Stromal cell of bone marrow (primary cell): Measurements from ENCODE around the gene SPDYE6.
"Not testable (repeated sequence)": the region's sequence is repeated elsewhere in the genome, so short reads cannot be mapped to it uniquely, and the experiment has no call there.

Experiments
- DNase-seq: peaks from one replicate; pipeline ENCODE4 v3.0.0-alpha.2; 2012; ENCODE audit warnings: low read depth

SPDYE6 gene, protein sequence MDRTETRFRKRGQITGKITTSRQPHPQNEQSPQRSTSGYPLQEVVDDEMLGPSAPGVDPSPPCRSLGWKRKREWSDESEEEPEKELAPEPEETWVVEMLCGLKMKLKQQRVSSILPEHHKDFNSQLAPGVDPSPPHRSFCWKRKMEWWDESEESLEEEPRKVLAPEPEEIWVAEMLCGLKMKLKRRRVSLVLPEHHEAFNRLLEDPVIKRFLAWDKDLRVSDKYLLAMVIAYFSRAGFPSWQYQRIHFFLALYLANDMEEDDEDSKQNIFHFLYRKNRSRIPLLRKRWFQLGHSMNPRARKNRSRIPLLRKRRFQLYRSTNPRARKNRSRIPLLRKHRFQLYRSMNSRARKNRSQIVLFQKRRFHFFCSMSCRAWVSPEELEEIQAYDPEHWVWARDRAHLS

DNA sequence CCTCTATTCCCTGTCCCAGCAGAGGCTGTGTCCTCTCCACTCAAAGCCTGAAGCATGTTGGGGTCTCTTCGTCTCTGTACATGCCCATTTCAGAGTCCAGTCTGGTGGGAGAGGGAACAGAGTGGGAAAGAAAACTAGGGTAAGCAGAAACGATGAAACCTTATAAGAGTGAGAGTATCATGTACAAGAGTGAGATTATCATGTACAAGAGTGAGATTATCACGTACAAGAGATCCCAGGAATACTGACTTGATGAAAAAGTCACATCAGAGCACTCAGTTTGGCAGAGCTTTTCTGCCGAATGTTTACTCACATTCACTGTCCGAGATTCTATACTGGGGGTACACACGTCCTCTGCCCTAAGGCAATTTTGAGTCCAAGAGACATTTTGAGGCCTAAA lies at the start of gene SPDYE6:
Gene SPDYE6 (minus strand): TSS at position 101 of the 400 bp plus-strand sequence. CDS start 421 bp downstream, outside the sequence.
- not testable (repeated sequence) for DNase-seq

DNA sequence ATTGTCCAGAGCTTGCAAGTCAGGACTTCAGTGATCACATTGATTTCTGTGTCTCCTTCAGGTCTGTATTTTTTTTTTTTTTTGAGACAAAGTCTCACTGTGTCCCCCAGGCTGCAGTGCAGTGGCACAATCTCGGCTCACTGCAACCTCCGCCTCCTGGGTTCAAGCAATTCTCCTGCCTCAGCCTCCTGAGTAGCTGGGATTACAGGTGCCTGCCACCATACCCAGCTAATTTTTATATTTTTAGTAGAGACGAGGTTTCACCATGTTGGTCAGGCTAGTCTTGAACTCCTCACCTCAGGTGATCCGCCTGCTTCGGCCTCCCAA lies 48.6 kb upstream of the SPDYE6 start:
- not testable (repeated sequence) for DNase-seq

DNA sequence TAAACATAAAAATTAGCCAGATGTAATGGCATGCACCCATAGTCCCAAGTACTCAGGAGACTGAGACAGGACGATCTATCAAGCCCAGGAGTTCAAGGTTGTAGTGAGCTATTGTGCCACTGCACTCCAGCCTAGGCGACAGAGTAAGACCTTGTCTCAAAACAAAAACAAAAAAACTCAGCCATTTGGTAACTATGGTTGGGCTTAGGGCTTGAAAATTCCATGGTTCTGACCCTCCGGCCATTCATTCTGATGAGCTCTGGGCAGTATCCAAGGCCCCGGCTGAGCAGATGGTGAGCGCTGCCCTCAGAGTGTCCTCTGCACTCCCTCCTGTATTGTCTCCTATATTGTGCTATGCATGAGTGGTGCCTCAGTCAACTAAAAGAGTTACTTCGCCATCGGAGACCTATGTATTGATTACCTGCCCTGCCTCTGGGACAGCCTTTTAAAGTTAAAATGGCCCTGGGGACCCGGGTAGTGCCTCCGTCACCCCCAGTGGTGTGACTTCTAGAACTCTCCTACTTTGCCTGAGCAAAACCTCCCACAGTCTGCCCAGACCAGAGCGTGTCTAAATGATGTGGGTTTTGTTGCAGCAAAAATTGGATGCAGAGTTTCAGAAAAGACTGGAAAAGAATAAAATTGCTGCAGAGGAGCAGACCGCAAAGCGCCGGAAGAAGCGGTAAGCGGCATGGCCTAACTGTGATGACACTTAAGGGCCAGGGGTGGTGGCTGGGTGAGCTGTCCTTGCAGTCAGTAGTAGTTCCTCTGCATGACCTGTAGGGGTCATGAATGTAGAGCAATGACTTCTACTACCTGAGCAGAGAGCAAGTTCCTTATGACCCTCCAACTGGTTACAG lies 48.0 kb upstream of the SPDYE6 start:
- peak; percentile 19 for DNase-seq

DNA sequence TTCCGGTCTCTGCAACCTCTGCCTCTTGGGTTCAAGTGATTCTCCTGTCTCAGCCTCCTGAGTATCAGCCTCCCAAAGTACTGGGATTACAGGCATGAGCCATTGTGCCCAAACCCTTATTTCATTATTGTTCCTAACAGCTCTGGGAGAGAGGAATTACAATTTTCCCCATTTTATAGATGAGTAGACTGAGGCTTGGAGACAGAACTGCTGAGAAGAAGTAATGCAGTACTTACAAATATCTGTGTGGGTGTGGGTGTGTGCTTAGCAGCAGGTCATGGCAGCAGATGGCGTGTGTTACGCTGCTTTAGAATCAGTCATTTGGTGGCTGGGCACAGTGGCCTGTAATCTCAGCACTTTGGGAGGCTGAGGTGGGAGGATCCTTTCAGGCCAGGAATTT lies 47.3 kb upstream of the SPDYE6 start:
- DNase-seq: no peak

DNA sequence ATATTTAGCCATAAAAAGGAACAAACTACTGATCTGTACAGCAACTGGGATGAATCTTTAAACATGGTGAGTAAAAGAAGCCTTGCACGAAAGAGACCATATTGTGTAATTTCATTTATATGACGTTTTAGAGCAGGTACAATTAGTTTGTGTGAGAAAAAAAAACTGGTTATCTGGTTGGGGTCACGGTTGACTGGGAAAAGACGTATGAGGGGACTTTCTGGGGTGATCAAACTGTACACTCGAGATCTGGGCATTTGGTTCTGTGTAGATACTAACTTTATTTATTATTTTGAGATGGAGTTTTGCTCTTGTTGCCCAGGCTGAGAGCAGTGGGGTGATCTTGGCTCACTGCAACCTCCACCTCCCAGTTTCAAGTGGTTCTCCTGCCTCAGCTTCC lies 44.1 kb upstream of the SPDYE6 start:
- DNase-seq: no peak

DNA sequence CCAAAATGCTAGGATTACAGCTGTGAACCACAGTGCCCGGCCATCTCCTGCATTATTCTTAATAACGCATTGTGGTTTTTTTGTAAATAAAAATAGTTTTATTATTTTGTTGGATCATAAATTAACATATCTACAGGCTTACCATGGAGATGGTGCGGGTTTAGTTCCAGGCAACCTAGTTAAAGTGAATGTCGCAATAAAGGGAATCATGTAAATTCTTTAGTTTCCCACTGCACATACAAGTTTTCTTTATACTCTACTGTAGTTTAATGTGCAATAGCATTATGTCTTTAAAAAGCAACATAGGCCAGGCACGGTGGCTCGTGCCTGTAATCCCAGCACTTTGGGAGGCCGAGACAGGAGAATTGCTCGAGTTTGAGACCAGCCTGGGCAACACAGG lies 42.3 kb upstream of the SPDYE6 start:
- DNase-seq: no peak

DNA sequence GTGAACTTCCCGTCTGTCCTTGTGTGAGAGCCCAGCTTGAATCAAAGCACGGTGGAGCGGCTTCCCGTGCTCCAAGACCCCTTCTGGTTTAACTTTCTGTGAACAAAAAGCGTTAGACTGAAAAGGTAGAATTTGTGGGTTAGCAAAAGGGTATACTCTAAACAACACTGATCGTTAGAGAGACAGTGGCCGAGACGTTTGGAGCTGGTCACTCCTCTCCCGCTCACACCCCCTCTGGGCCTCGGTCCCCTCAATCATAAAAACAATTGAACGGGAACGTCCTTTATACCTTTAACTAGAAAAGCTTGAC lies 40.4 kb upstream of the SPDYE6 start:
- no peak for DNase-seq

DNA sequence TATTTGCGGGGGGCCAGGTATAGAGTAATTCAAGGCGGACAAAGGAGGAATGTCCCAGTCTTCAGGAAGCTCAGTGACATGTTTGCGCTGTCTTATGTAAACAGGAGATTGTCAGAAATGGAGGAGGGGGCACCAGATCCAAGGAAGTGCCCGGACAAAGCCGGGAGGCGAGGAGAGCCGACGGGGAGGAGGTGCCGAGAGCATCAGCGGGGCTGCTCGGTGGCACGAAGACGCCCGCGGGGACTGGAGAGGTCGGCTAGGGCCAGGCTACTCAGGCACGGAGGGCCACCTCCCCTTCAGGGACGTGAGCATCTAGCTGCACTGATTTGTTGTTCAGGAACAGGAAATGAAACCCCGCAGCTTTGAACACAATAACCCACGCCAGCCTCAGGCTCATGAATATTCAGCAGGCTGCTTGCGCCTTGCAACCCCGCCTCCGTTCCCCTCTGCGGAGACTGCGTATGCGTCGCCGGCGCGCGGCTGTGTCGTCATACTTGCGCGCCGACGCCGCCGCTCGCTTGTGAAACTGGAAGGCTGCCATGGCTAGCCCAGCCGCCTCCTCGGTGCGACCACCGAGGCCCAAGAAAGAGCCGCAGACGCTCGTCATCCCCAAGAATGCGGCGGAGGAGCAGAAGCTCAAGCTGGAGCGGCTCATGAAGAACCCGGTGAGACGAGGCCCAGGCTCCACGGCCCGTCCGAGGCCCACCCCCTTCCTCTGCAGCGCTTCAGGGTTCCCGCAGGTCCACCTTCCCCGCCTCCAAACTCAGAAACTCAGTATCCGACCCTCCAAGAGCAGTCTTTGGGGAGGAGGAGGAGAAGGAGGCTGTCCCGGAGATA lies 39.8 kb upstream of the SPDYE6 start, which contains the start of gene PRKRIP1:
Gene PRKRIP1 (plus strand): TSS at position 491 of the 837 bp plus-strand sequence. CDS start 49 bp downstream, at position 540.
- DNase-seq: peak; percentile 74

DNA sequence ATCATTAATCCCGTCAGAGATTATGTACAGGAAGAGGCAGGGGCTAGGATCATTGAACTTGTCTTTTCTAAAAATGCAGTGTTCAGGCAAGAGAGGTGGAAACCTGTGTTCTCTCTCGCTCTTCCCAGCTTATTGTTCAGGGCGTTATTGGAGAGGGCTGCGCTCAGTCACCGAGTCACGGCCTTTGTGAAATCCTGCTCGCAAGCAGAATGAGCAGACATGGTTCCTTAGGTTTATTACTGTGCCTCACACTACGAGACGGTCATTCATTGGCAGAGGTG lies 39.3 kb upstream of the SPDYE6 start:
- DNase-seq: no peak

DNA sequence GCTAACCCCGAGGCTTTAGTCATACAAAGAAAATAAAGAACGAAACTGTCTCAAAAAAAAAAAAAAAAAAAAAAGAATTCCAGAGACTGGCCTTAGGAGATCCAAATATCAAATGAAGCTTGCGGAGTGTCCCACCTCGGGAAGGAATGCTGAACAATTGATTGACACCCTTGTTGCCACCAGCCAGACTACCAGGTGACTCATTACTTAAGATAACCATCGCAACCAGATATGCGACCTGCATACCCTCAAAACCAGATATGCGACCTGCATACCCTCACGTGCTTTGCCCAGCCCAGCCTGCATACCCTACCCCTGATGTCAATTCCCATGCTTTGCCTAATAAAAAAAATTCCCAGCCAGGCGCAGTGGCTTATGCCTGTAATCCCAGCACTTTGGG lies 37.2 kb upstream of the SPDYE6 start:
- DNase-seq: no peak

DNA sequence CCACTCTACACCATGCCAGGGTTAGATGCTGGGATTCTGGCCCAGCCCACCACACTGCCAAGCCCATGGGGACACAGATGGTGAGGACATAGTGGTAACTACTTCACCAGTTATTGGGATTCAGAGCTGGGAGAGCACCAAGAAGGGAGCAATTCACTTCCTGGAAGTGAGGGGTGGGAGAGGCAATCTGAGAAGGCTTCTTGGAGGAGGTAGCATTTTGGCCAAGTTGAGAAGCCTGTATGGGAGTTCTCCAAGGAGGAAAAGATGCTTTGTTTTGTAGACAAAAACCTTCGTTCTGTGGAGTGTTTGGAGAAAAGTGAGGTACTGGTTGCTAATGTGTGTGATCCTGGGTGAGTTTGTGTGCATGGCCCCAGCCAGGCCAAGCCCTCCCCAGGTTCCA lies 36.1 kb upstream of the SPDYE6 start:
- no peak for DNase-seq

DNA sequence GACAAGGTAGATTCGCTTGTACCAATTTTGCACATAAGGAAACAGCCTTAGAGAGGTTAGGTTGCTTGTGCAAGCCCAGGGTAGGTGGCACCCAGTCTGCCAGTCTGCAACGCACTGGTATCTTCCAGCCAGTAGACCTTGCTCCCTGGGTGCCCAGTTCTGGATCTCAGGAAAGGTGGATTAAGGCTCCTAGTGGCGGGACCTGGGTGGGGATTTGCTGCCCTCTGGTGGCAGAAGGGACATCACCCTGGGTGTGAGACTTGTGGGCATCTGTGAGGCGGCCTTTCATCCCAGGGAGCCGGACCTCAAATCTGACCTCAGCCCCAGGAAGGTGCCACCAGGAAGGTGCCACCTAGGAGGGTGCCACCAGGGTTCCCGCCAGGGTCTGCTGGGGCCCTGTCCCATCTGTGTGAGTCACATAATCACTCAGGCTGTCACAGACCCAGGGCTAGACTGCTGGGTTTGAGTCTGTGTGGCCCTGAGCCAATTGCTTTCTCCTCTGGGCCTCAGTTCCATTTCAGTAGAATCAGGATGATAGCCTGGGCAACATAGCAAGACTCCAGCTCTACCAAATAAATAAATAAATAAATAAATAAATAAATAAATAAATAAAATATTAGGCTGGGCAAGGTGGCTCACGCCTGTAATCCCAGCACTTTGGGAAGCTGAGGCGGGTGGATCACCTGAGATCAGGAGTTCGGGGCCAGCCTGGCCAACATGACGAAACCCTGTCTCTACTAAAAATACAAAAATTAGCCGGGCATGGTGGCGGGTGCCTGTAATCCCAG lies 34.6 kb upstream of the SPDYE6 start:
- peak; percentile 52 for DNase-seq

DNA sequence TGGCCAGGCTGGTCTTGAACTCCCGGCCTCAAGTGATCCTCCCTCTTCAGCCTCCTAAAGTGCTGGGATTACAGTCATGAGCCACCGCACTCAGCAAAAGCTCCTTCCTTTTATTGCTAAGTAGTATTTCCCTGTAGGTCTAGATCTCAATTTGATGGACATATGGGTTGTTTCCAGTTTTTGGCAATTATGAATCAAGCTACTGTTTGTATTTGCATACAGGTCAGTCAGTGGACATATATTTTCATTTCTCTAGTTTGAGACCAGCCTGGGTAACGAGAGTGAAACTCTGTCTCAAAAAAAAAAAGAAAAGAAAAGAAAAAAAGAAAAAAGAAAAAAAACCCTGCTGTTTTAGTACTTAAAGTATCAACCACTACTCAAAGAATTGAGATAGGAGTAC lies 33.6 kb upstream of the SPDYE6 start:
- no peak for DNase-seq

DNA sequence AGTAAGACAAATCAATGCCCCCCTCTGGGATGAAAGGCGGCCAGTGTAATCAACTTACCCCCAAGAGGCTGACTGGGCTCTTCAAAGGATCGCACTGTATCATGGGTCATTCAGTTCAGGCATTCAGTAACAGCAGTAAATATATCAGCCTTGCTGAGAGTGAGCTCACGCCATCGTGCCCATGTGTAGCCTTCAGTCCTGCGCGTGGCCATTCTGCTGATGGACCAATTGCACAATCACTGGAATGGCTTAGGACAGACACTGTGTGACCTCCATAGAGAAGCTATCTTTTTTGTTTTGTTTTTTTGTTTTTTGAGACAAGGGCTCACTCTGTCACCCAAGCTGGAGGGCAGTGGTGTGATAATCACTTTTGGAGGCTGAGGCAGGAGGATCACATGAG lies 30.8 kb upstream of the SPDYE6 start:
- no peak for DNase-seq

DNA sequence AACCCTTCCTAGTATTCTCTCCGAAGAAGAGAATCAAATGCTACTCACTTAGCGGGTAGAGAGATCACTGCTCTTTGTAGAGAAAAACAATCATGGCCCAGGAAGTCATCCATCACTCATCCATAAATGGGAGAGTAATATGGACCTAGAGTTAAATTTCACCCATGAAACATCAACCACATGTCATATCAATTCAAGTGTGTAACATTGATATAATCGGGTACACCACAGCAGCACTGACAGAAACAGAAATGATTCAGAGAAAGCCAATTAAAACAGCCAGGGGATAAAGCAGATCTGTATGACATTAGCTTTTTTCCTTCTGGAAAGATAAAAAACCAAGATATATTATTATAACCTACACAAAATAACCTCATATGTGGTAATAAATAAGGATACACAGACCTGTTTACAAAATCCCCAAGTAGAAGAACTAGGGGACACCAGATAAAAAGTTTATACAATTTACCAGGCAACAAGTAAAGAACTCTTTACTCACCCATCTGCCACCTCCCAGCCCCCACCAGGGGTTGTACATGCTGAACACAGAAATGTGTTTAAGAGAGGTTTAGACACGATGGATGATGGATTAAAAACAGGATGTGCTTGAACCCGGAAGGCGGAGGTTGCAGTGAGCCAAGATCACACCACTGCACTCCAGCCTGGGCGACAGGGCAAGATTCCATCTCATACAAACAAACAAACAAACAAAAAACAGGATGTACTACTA lies 25.6 kb upstream of the SPDYE6 start:
- DNase-seq: not testable (repeated sequence)

DNA sequence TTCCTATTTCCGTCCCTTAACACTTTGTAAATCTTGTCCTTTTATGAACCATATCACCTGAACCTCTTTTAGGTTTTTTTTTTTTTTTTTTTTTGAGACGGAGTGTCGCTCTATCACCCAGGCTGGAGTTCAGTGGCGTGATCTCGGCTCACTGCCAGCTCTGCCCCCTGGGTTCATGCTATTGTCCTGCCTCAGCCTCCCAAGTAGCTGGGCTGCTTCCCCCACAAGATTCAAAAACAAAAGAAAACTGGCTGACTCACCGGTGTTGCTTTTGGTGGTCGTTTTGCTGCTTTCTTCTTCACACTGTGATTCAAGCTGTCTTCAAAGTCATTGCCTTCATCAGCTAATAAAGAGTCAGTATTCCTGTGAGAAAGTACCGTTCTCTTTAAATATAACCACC lies 24.6 kb upstream of the SPDYE6 start:
- not testable (repeated sequence) for DNase-seq

DNA sequence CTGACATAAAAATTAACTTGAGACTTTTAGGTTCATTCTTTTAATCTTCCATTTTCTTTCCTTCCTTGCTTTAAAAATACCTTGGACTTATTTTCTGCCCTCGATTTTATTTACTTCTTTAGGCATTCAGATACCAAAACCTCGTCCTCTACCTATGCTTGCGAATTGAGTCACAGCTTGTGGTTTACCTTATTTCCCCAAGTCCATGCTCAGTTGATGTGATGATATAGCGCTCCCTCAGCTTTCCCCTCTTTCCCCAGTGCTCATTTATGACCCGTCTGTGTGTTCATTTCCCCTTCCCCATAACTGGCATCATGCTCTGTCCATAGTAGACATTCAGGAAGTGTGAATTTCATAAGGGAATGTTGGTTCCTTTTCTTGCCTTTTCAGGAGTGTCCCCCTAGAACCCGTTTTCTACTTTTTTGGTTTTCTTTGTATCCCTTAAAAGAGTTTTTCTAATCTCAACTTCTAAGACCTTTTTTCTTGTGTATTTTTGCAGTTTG lies 20.8 kb upstream of the SPDYE6 start:
- no peak for DNase-seq

DNA sequence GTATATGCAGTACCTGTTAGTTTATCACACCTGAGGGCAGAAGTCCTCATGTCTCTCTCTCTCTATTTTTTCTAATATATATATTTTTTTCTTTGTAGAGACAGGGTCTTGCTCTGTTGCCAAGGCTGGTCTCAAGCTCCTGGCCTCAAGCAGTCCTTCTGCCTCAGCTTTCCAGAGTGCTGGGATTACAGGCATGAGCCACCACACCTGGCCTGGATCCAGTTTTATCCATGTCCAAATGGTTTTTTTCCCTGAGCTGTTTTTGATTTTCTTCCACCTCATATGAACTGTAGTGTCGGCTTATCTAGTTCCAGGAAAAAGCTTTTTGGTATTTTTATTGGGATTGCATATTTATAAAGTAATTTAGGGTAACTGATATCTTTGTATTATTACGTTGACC lies 16.6 kb upstream of the SPDYE6 start:
- DNase-seq: not testable (repeated sequence)

DNA sequence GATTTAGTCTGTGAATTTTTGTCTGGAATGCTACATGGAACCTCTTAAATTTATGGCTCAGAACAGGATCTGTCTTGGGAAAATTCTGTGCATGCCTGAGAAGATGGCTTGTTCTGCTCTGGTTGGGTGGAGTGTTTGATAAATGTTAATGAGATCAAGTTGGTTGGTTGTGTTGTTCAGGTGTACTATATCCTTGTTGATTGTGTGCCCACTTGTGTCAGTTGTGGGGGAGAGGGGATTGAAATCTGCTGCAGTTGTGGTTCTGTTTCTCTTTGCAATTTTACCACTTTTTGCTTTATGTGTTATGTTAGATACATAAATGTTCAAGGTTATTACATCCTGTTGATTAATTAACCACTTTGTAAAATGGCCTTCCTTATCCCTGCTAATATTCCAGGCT lies 13.8 kb upstream of the SPDYE6 start:
- DNase-seq: not testable (repeated sequence)

DNA sequence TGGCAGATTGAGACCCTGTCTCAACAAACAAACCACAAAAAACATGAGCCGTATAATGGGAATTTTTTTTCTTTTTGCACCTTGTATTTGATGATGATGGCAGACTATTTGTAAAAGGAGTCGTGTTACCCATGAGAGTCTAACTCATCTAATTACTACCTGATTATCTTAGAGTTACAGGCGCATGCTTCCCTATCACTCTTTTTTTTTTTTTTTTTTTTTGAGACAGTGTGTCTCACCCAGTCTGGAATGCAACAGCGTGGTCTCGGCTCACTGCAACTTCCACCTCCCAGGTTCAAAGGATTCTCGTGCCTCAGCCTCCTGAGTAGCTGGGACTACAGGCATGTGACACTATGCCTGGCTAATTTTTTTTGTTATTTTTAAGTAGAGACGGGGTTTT lies 9.1 kb upstream of the SPDYE6 start:
- not testable (repeated sequence) for DNase-seq

DNA sequence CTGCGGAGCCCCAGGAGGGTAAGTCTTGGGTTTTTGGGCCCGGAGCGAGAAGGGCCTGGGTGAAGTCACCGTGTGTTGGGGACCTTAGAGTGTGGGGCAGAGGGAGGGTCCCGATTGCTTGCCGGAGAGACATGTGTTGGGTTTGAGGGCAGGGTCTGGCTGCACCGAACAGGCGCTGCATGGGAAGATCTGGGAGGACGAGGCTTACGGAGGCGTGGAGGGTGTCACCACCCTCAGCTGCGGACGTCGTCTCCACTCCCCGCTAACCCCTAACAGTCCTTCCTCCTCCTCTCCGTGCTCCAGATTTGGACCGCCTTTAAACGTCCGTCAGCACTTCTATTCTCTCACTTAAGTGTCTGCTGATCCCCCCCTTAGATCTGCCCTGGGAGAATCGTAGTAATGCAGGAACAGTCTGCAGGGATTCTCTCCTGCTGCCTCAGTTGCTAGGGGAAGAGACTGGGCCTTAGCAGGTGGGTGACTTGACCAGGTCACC lies 8.2 kb upstream of the SPDYE6 start:
- not testable (repeated sequence) for DNase-seq
